DOHH2 (cell line): ENCODE measurements around the gene LIPT1.

Experiments
- EZH2phosphoT487 ChIP-seq: fragments of 200-600 bp; sonication (generic); IDR thresholded peaks from 2 replicates; pipeline ENCODE4 v1.6.1; 2017; ENCODE audit warnings: borderline replicate concordance, mild to moderate bottlenecking, antibody characterized with exemption, low read length, moderate library complexity, mixed read lengths
- TF ChIP-seq, protein P1 (sequence below): fragments of 200-600 bp; sonication (generic); IDR thresholded peaks from one replicate; pipeline ENCODE4 v1.5.1; 2014; ENCODE audit warnings: antibody characterized with exemption, mild to moderate bottlenecking, low read depth, low read length; ENCODE audit not compliant: poor library complexity, severe bottlenecking

DNA sequence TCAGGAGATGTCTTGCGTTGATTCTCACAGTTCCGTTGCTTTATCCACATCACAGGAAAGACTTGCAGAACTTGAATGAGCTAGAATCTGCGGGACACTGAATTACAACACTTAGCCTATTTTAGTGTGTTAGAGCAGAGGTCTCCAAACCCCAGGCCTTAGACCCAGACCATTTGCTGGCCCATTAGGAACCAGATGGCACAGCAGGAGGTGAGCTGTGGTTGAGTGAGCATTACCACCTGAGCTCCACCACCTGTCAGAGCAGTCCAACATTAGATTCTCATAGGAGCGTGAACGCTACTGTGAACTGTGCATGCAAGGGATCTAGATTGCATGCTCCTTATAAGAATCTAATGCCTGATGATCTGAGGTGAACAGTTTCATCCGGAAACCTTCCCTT lies 30.0 kb downstream of the LIPT1 start:
- TF ChIP-seq, protein P1, sequence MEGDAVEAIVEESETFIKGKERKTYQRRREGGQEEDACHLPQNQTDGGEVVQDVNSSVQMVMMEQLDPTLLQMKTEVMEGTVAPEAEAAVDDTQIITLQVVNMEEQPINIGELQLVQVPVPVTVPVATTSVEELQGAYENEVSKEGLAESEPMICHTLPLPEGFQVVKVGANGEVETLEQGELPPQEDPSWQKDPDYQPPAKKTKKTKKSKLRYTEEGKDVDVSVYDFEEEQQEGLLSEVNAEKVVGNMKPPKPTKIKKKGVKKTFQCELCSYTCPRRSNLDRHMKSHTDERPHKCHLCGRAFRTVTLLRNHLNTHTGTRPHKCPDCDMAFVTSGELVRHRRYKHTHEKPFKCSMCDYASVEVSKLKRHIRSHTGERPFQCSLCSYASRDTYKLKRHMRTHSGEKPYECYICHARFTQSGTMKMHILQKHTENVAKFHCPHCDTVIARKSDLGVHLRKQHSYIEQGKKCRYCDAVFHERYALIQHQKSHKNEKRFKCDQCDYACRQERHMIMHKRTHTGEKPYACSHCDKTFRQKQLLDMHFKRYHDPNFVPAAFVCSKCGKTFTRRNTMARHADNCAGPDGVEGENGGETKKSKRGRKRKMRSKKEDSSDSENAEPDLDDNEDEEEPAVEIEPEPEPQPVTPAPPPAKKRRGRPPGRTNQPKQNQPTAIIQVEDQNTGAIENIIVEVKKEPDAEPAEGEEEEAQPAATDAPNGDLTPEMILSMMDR = no peak
- TF ChIP-seq EZH2phosphoT487 = no peak
